IPS-NIHi11 (cell line): Measurements from ENCODE around the gene GNAI2.
A peak's percentile ranks its signal among the peaks of the same experiment; 100 is the strongest.
"Not testable (repeated sequence)": the region's sequence is repeated elsewhere in the genome, so short reads cannot be mapped to it uniquely, and the experiment has no call there.

Experiments used
- DNase-seq: peaks from one replicate; pipeline ENCODE4 v3.0.0; 2012; ENCODE audit warnings: mixed read lengths, low spot score

The GNAI2 gene

DNA sequence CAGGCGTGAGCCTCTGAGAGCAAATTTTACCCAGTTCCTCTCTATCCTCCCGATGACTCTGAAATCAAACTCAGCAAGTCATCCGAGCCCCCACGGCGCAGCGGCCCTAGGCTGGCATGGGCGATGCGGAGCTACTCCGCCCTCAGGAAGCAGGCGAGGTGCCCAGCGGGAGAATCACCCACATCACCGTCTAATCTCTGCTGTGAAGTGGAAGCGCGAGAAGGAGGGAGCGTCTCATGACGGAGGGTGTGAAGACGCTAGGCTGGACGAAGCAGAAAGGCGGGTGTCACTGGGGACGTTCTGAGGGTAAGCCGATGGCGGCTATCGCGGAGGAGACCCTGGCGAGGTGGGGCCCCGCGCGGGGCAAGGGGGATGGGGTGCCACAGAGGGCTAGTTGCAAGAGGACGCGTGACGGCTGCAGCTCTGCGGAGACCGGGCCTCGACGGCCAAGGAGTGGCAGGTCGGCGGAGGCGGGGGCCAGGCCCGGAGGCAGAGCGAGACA lies 9.1 kb upstream of the GNAI2 start:
- DNase-seq, result no peak

DNA sequence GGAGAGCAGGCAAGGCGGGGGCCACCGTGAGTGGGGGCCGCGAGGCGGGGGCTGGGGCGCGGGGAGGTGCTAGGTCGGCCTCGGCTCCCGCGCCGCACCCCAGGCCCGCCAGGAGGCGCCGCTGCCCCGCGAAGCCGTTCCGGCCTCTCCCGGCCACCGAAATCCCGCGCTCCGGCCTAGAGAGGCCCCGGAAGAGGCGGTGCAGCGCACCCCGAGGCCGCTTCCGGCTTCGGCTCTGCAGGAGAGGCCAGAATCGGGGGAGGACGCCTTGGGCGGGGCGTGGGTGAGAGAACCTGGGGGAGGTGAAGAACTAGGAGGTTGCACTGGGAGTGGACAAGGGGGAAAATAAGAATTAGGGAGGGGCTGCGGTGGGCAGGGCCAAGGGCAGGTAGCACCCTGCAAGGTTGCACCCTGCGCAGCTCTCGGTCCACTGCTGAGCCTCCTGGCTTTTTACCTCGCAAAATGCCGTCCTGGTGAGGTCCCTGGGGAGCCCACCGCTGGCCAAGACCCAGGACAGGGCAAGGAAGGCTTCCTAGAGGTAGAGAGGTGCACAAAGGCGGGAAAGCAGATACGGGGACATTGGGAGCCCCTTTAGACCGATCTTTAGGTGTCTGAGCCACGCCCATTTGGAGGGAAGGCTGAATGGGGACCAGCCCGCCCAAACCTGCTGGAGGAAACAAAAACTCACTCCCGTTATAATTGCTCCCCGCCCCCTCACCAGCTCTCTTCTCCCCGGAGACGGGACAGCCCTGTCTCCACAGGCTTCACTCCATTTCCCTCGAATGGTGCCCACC lies 8.4 kb upstream of the GNAI2 start:
- DNase-seq, result peak; percentile 91

DNA sequence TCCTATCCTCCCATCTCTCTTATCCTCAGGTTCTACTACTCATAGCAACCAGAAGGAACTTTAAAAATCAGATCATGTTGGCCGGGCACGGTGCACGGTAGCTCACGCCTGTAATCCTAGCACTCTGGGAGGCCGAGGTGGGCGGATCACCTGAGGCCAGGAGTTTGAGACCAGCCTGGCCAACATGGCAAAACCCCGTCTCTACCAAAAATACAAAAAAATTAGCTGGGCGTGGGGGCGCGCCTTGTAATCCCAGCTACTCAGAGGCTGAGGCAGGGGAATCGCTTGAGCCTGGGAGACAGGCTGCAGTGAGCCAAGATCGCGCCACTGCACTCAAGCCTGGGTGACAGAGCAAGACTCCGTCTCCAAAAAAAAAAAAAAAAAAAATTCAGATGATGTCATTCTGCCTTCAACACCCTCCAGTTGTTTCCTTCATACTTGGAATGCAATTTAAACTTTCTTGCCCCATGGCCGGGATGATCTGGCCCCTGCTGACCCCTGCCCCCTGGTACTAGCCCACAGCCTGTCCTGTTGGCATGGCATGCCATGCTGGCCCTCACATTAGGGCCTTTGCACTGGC lies 7.7 kb upstream of the GNAI2 start:
- not testable (repeated sequence) for DNase-seq

DNA sequence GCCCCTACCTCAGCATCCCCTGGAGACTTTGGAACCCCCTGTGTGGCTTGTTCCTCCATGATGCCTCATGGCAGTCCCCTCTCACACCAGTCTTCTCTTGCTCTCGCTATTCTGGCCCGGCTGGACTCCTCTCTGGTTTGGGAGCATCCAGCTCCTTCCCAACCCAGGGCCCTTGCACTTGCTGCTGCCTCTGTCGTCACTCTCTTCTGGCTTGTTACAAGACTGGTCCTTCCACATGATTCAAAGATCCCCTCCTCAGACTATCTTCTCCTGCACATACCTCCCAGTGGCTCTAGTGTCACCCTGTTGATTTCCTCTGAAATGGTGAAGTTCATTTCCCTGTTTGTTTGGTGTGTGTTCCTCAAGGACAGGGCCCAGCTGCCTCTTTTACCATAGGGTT lies 6.5 kb upstream of the GNAI2 start:
- no peak for DNase-seq

- no peak for DNase-seq
Observed at GRCh38 chr3:50230104-50230793, 5.8 kb upstream of the GNAI2 start.

DNA sequence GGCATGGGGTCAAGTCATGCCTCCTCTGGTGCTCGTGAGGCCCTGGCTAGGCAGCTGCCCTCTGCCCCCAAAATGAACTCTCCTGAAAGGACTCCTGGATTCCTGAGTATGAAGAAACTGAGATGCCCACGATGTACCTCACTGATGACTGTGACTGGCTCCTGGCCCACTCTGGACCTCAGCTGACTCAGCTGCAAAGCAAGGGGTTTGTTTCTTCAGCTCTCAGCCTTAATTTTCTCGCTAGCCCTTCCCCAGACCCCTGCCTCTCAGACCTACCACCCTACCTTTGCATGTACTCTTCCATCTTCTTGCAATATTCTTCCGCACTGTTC lies 5.2 kb upstream of the GNAI2 start:
- no peak for DNase-seq

GRCh38 chr3:50231581-50231980 lies 4.4 kb upstream of the GNAI2 start:
- no peak for DNase-seq

- no peak for DNase-seq
Observed at GRCh38 chr3:50232303-50232702, 3.7 kb upstream of the GNAI2 start.

GRCh38 chr3:50233176-50233575 lies 2.8 kb upstream of the GNAI2 start:
- no peak for DNase-seq

- DNase-seq, result no peak
Observed at GRCh38 chr3:50236484-50237132, 604 bp downstream of the GNAI2 start.

GRCh38 chr3:50237133-50237651 lies 1.2 kb downstream of the GNAI2 start:
- no peak for DNase-seq

DNA sequence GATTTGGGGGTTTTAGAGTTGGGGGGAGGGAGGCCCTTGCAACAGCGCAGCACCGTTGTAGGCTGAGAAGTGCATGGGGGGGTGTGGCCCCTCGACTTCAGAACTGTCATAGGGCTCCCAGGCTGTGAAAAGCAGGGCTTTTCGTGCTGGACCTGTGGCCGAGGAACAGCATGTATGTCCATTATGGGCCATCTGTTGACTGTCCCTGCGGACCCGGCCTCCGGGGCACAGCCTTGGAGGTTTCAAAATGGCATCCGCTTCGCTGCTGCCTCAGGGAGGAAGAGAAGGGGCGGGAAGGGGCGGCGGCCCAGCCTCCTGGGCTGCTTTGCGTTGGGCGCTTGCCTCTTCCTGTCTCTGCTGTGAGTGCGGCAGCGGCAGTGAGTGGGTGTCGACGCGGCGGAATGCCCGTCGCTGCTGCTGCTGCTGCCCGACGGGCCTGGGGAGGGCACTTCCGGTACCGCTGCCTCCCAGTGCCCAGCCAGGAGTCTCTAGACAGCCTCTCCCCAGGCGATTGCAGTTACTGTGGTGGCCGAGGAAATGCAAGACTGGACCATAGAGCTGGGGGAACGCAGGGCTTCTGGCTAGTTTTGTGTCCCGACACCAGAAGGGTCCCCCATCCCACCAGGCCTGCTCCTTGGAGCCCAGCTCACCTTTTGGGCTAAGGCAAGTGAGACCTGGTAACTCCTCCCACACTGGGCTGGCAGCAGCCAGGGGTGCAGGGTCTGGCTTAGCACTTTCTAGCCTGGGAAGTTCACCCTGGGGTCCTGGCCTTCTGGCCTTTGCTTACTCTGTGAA lies 1.9 kb downstream of the GNAI2 start:
- DNase-seq, result peak; percentile 61

GRCh38 chr3:50238549-50239026 lies 2.6 kb downstream of the GNAI2 start:
- no peak for DNase-seq

- no peak for DNase-seq
Observed at GRCh38 chr3:50239649-50240048, 3.6 kb downstream of the GNAI2 start.

- peak; percentile 69 for DNase-seq
Observed at GRCh38 chr3:50241163-50241562, 5.2 kb downstream of the GNAI2 start.

DNA sequence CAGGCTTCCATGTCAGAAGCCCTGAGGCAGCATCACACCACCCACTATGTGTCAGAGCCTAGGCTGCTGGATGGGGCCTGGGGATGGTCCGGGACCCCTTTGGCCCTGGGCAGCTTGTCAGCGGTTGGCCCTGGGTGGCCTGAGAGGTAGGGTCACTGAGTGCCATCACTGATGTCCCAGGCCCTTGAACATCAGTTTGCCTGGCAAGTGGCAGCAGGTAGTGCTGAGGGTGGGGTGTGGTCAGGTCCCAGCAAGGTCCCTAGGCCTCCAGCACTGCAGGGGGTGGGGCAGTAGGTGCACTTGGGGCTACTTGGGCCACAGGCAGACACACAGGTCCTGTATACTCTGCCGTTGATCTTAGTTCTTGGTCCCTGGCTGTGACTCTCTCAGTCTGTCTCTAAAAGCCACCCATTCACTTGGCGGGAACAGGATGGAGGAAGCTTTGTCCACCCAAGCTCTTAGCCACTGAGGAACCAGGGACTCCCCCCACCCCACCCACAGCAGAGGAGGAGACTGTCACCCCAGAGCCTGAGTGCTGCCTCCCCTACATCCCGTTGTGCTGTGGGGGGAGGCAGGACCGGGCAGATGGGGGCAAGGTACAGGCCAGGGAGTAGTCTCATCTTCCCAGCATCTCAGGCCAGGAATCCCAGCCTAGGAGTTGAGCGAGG lies 5.8 kb downstream of the GNAI2 start:
- no peak for DNase-seq

DNA sequence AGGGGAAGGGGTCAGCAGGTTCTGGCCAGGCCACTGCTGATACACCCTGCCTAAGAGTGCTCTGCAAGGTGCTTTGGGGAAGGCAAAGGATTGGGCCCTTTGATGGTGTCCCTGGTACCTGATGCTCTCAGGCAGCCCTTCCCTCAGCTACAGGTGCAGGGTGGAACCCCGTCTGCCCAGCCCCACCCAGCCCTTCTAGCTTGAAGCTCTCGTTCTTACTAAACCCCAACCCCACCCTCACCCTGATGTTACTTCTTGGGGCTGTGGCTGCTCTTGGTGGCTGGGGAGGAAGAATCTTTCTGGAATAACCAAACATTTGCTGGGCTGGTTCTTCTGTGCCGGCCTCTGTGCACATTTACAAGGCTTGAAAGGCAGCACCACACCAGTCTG lies 6.4 kb downstream of the GNAI2 start:
- no peak for DNase-seq

GRCh38 chr3:50242851-50243542 lies 7.0 kb downstream of the GNAI2 start:
- no peak for DNase-seq

DNA sequence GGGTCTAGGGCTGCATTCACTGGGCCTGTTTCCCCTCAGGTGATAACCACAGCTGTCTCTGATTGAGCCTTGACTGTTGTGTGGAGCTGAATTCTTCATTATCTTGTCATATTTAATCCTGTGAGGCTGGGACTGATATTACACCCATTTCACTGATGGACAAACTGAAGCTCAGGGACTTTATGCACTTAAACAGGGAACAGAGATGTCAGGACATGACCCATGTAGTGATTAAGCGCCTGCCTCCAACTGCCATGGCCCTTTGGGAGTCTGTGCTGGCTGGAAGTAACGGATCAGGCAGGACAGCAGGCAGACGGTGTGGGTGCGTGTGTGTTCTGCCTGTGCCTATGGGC lies 7.5 kb downstream of the GNAI2 start:
- DNase-seq, result no peak

- DNase-seq, result not testable (repeated sequence)
Observed at GRCh38 chr3:50244813-50245212, 8.8 kb downstream of the GNAI2 start.
